Coronary artery (tissue), 2 donors: Measurements from ENCODE around the gene ZNF35.
"Not testable (repeated sequence)": the region's sequence is repeated elsewhere in the genome, so short reads cannot be mapped to it uniquely, and the experiment has no call there.

Experiments
- DNase-seq: peaks from one replicate; pipeline ENCODE4 v3.0.0-alpha.2; 2017; ENCODE audit warnings: low spot score
- H3K27ac ChIP-seq, 2 donors: fragments of 200-600 bp; sonication (generic); one replicate each; pipeline ENCODE4 v1.5.1; 2016 to 2019
- H3K4me3 ChIP-seq: fragments of 200-600 bp; sonication (generic); 2 replicates; pipeline ENCODE4 v1.5.1; 2016; ENCODE audit warnings: mild to moderate bottlenecking, moderate library complexity
- TF ChIP-seq, protein P1 (sequence below): fragments of 200-600 bp; sonication (generic); IDR thresholded peaks from one replicate; pipeline ENCODE4 v1.5.1; 2019; ENCODE audit warnings: antibody characterized with exemption

Gene ZNF35

DNA sequence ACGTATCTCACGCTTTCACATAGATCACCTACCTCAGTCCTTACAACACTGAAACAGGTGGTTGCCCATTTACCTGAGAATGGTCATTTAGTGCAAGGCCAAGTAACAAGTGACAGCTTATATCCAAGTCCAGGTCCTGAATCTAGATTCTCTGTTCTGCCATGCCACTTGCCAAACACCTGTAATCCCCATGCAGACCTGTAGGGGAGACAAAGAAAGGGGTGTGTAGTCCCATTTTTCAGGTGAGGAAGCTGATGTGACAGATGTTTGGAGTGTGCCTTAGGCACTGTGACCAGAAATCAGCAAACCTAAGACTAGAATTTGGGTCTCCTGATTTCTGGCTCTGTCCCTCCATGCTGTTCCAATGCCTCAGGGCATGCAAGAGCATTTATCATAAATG, 12.7 kb downstream of the ZNF35 start:
- TF ChIP-seq, protein P1, sequence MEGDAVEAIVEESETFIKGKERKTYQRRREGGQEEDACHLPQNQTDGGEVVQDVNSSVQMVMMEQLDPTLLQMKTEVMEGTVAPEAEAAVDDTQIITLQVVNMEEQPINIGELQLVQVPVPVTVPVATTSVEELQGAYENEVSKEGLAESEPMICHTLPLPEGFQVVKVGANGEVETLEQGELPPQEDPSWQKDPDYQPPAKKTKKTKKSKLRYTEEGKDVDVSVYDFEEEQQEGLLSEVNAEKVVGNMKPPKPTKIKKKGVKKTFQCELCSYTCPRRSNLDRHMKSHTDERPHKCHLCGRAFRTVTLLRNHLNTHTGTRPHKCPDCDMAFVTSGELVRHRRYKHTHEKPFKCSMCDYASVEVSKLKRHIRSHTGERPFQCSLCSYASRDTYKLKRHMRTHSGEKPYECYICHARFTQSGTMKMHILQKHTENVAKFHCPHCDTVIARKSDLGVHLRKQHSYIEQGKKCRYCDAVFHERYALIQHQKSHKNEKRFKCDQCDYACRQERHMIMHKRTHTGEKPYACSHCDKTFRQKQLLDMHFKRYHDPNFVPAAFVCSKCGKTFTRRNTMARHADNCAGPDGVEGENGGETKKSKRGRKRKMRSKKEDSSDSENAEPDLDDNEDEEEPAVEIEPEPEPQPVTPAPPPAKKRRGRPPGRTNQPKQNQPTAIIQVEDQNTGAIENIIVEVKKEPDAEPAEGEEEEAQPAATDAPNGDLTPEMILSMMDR = no peak
- no peak overlapping the region for H3K27ac ChIP-seq
- H3K4me3 ChIP-seq = no peak overlapping the region
- no peak for DNase-seq

DNA sequence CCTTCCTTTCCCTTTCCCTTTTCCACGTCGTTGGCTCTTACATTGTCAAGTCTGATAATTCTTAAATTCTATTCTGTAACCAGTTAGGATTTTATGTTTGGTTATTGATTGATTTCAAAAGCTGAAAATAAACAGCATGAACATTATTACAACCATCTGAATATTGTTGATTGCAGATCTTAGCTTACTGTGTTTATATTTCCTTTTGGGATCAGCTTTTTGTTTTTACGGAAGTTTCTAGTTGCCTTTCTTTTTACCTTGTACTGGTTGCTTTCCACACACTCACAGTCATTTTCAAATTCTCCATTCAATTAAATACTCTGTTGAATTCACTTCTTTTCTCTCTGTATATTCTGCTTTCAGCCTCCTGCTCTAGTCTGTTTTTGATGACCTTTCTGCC, 16.6 kb downstream of the ZNF35 start:
- no peak for DNase-seq
- Histone ChIP-seq H3K4me3 (no peak overlapping the region), H3K27ac (no peak overlapping the region)
- TF ChIP-seq, protein P1 = no peak

DNA sequence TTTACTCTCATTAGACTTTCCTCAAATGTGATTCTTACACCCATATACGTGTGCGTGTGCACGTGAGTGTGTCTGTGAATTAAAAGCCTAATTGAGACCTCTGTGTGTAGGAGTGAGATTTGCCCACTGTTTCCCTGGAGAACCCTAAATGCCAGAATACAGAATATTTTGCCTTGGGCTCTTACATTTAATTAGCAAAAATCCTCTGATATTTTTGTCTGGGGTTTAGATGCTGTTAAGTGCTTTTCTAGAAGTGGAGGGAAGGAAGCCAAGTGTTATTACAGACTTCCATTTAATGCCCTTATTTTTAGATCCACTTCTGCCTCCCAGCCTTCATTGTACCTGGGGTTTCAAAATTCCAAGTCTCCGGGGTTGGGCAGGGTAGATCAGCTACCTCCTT, 17.8 kb downstream of the ZNF35 start:
- Histone ChIP-seq H3K27ac (no peak overlapping the region), H3K4me3 (no peak overlapping the region)
- TF ChIP-seq, protein P1 = no peak
- DNase-seq = no peak

DNA sequence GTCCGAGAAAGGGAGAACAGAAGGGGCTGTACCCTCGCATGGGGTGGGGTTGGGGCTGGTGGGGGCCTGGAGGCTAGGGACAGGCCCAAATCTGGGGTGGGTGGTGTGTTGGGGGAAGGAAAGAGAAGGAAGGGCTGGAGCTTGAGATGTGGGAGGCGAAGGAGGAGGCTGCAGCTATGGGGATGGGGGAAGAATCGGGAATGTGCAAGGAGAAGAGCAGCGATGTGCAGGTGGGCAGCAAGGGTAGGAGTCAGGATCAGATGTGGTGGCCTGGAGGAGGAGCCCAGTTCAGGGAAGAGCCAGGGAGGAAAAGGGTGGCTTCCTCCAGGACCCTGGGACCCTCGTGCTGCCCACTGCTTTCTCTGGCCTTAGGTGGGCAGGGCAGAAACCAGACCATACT, 21.2 kb downstream of the ZNF35 start:
- TF ChIP-seq, protein P1 = no peak
- Histone ChIP-seq H3K27ac (no peak overlapping the region), H3K4me3 (no peak overlapping the region)
- DNase-seq = no peak

DNA sequence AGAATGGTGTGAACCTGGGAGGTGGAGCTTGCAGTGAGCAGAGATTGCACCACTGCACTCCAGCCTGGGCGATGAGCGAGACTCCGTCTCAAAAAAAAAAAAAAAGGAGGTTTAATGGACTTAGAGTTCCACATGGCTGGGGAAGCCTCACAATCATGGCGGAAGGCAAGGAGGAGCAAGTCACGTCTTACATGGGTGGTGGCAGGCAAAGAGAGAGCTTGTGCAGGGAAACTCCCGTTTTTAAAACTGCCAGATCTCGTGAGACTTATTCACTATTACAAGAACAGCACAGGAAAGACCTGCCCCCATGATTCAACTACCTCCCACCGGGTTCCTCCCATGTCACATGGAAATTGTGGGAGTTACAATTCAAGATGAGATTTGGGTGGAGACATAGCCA, 24.9 kb downstream of the ZNF35 start:
- not testable (repeated sequence) for DNase-seq, H3K4me3 ChIP-seq, H3K27ac ChIP-seq

DNA sequence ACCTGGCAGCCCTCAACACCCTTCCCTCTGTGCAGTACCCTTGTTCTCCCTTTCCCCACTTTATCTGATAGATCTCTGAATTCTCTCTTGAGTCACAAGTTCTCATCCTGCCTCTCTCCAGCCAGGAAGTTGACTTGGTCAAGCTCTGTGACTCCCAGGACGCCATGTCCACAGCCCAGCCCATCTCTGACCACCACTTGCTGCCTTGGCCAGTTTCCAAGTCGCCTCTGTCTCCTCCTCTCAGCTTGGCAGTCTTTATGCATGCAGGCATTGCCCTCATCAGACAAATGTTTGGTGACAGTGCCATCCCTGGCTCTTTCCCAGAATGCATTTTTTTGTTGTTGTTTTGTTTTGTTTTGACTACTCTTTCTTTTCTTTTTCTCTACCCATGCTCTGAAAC, 25.7 kb downstream of the ZNF35 start:
- TF ChIP-seq, protein P1 = no peak

DNA sequence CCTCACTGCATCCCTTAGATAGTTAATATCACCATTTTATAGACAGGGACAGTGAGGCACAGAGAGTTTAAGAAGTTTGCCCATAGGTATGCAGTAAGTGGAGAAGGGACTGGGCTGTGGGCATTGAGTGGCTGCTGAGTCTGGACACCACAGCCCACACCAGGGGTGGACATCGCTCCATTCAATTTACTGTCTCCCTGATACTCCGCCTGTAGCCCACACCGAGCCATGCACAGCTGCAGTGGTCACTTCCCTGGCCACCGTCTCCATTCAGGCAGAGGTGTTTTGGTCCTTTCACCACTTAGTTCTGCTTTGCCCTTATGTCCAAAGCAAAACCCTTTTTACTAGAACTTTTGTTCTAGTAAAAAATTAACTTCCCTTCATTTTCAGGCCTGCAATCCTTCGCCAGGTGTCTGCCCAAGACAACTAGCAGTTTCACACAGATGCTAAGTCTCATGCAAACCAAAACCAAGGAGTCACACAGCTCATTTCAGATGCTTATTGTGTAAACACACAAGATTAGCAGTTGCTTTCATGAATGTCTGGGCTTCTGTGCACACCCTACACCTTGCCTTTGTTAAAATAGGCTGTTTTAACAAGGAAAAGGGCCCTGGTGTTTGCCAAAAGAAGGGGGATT, 30.1 kb downstream of the ZNF35 start:
- DNase-seq = no peak
- Histone ChIP-seq H3K4me3 (no peak overlapping the region), H3K27ac (no peak overlapping the region)
- TF ChIP-seq, protein P1 = no peak

More for the DNA sequence above, 25.7 kb downstream of the ZNF35 start:
- no peak overlapping the region for H3K27ac ChIP-seq
- H3K4me3 ChIP-seq = no peak overlapping the region
- DNase-seq = no peak
